Activated CD8-positive, alpha-beta memory T cell treated with anti-CD3 and anti-CD28 coated beads for 1 hour (primary cell): ENCODE measurements around the gene KRTAP25-1.

Experiments used
- DNase-seq, 2 donors: peaks; one replicate each; pipeline ENCODE4 v3.0.0-alpha.2; 2020; ENCODE audit warnings: low read depth in 1 of 2; ENCODE audit errors: extremely low read depth in 1 of 2

KRTAP25-1 gene

GRCh38 chr21:30289215-30289614, at the start of gene KRTAP25-1:
Gene KRTAP25-1 (minus strand): TSS chr21:30289514. CDS start chr21:30289490, 24 bp downstream.
- no peak for DNase-seq

GRCh38 chr21:30338717-30339116, 49.4 kb upstream of the KRTAP25-1 start:
- no peak for DNase-seq

GRCh38 chr21:30337772-30338171, 48.5 kb upstream of the KRTAP25-1 start:
- no peak for DNase-seq

GRCh38 chr21:30337276-30337744, 48.0 kb upstream of the KRTAP25-1 start, which contains the start of gene KRTAP27-1:
Gene KRTAP27-1 (minus strand): TSS chr21:30337694. CDS start chr21:30337668, 26 bp downstream.
- DNase-seq = no peak

- no peak for DNase-seq
Measured at GRCh38 chr21:30336596-30336995, 47.3 kb upstream of the KRTAP25-1 start.

- no peak for DNase-seq
Measured at GRCh38 chr21:30333736-30334135, 44.4 kb upstream of the KRTAP25-1 start.

- DNase-seq = no peak
Measured at GRCh38 chr21:30332681-30333080, 43.4 kb upstream of the KRTAP25-1 start.

- no peak for DNase-seq
Measured at GRCh38 chr21:30329203-30329875, 40.0 kb upstream of the KRTAP25-1 start.

- no peak for DNase-seq
Measured at GRCh38 chr21:30326390-30326789, 37.1 kb upstream of the KRTAP25-1 start.

GRCh38 chr21:30320215-30320614, 30.9 kb upstream of the KRTAP25-1 start, which contains the start of gene KRTAP26-1:
Gene KRTAP26-1 (minus strand): TSS chr21:30320315. CDS start chr21:30320035, 280 bp downstream.
- DNase-seq = no peak

- no peak for DNase-seq
Measured at GRCh38 chr21:30315701-30316100, 26.4 kb upstream of the KRTAP25-1 start.

GRCh38 chr21:30306884-30307283, 17.6 kb upstream of the KRTAP25-1 start:
- DNase-seq = no peak

- no peak for DNase-seq
Measured at GRCh38 chr21:30305136-30305535, 15.8 kb upstream of the KRTAP25-1 start.

- no peak for DNase-seq
Measured at GRCh38 chr21:30282850-30283249, 6.5 kb downstream of the KRTAP25-1 start, which contains the start of gene KRTAP24-1. Gene KRTAP24-1 (minus strand): TSS chr21:30282950. CDS start chr21:30282932, 18 bp downstream.

- no peak for DNase-seq
Measured at GRCh38 chr21:30271611-30272010, 17.7 kb downstream of the KRTAP25-1 start.

- no peak for DNase-seq
Measured at GRCh38 chr21:30271156-30271555, 18.2 kb downstream of the KRTAP25-1 start.

GRCh38 chr21:30269803-30270530, 19.3 kb downstream of the KRTAP25-1 start:
- DNase-seq = no peak

GRCh38 chr21:30268608-30269197, 20.6 kb downstream of the KRTAP25-1 start:
- DNase-seq = no peak

GRCh38 chr21:30257773-30258172, 31.5 kb downstream of the KRTAP25-1 start:
- no peak for DNase-seq

GRCh38 chr21:30256100-30256499, 33.2 kb downstream of the KRTAP25-1 start:
- no peak for DNase-seq

GRCh38 chr21:30255679-30256078, 33.6 kb downstream of the KRTAP25-1 start:
- no peak for DNase-seq
